Activated T-cell treated with anti-CD3 and anti-CD28 coated beads for 4 hours (primary cell): ENCODE measurements around the gene SULT2B1.
"Not testable (repeated sequence)": the region's sequence is repeated elsewhere in the genome, so short reads cannot be mapped to it uniquely, and the experiment has no call there.

Experiments used
- DNase-seq: peaks from one replicate; pipeline ENCODE4 v3.0.0-alpha.2; 2020

Gene SULT2B1

DNA sequence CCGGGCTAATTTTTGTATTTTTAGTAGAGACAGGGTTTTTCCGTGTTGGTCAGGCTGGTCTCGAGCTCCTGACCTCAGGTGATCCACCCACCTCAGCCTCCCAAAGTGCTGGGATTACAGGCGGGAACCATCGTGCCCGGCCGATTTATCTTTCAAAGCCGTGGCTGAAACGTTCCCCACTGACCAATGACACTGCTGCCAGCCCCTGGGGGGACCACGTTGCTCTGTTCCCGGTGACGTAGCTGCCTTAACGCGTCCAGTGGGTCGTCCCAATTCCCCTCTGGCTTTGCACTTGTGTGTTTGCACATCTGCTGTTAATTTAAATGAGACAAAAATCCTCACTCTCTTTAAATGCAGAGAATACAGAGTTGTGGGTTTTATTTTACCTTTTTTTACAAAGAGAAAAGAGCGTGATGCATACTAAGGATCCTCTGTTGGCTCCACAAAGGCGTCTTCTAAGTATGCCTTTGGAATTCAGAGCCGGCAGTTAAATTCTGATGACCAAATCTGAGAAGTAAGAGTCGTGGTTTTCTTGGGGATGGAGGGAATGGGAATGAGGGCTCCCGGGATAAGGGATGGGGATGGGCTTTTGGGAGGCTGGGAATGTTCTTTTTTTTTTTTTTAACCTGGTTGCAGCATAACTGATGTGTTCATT, 21.8 kb upstream of the SULT2B1 start:
- DNase-seq: no peak

- DNase-seq: no peak
These were observed 21.2 kb upstream of the SULT2B1 start for GRCh38 chr19:48530770-48531169.

- DNase-seq: no peak
These were observed 18.2 kb upstream of the SULT2B1 start for GRCh38 chr19:48533770-48534169.

DNA sequence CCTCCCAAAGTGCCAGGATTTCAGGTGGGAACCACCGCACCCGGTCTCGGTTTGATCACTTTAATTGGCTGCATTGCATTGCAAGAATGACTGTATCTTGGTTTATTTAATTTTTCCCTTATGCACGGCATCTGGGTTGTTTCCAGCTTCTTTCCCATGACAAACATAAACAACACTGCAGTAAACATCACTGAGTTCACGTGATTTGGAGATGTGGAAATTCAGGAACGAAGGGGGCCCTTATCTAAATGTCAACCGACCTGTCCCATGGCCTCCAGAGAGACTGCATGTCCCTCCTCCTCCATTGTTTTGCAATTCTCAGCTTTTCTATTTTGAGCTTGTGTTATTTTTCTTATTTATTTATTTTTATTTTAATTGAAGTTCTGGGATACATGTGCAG, 14.4 kb upstream of the SULT2B1 start:
- no peak for DNase-seq

DNA sequence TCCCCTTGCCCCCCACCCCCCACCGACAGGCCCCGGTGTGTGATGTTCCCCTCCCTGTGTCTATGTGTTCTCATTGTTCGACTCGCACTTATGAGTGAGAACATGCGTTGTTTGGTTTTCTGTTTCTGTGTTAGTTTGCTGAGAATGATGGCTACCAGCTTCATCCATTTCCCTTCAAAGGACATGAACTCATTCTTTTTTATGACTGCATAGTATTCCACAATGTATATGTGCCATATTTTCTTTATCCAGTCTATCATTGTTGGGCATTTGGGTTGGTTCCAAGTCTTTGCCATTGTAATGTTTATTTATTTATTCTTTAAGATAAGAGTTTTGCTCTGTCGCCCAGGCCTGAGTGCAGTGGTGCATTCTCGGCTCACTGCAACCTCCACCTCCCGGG, 13.9 kb upstream of the SULT2B1 start:
- DNase-seq: not testable (repeated sequence)

GRCh38 chr19:48539503-48540096, 12.4 kb upstream of the SULT2B1 start:
- DNase-seq: no peak

GRCh38 chr19:48540110-48540509, 11.9 kb upstream of the SULT2B1 start:
- DNase-seq: no peak

- no peak for DNase-seq
These were observed 10.2 kb upstream of the SULT2B1 start for GRCh38 chr19:48541813-48542212.

DNA sequence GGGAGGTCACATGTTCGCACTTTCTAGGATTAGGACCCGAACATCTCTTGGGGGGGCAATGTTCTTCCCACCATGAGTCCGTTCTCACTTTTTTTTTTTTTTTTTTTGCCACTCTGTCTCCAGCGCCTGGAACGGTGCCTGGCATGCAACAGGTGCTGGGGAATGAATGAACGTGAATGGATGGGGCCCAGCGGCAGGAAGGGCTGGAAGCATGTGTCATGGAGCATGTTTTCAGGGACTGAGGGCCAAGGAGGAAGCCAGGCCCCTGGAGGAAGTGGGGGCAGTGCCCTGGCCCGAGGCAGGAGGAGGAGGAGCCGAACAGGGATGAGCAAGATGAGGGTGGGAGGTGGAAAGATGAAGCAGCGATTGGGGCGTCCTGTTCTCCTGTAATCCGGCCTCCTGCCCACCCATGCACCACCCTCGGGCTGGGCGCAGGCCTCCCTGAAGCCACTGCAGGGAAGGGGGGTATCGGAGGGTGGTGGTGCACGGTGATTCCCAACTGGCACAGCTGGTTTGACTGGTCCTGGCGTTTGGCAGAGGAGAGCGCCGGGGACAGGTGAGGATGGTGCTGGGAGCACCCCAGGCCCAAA, 8.8 kb upstream of the SULT2B1 start:
- DNase-seq: no peak

GRCh38 chr19:48544856-48545750, 6.9 kb upstream of the SULT2B1 start:
- DNase-seq: no peak

GRCh38 chr19:48547722-48548121, 4.2 kb upstream of the SULT2B1 start:
- no peak for DNase-seq

DNA sequence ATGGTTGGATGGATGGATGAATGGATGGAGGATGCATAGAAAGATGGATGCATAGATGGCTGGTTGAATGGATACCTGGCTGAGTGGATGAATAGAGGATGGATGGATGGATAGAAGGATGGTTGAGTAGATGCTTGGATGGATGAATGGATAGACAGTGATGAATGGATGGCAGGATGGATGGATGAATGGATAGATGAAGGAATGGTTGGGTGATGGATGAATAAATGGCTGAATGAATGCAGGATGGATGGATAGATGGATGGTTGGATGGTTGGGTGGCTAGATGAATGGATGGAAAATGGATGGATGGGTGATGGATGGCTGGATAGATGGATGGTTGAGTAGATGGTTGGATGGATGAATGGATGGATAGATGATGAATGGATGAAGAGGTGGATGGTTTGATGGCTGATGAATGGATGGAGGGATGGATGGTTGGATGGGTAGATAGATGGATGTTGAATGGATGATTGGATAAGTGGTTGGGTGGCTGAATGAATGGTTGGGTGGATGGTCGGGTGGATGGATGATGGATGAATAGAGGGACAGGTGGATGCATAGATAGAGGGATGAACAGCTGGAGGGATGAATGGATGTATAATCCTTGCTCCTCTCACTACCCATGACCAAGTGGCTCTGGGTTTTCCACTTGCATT, 3.6 kb upstream of the SULT2B1 start:
- no peak for DNase-seq

- DNase-seq: no peak
These were observed 2.6 kb upstream of the SULT2B1 start for GRCh38 chr19:48549380-48549779.

GRCh38 chr19:48552406-48553322, 692 bp downstream of the SULT2B1 start:
- DNase-seq: no peak

GRCh38 chr19:48553676-48554384, 1.9 kb downstream of the SULT2B1 start:
- DNase-seq: no peak

DNA sequence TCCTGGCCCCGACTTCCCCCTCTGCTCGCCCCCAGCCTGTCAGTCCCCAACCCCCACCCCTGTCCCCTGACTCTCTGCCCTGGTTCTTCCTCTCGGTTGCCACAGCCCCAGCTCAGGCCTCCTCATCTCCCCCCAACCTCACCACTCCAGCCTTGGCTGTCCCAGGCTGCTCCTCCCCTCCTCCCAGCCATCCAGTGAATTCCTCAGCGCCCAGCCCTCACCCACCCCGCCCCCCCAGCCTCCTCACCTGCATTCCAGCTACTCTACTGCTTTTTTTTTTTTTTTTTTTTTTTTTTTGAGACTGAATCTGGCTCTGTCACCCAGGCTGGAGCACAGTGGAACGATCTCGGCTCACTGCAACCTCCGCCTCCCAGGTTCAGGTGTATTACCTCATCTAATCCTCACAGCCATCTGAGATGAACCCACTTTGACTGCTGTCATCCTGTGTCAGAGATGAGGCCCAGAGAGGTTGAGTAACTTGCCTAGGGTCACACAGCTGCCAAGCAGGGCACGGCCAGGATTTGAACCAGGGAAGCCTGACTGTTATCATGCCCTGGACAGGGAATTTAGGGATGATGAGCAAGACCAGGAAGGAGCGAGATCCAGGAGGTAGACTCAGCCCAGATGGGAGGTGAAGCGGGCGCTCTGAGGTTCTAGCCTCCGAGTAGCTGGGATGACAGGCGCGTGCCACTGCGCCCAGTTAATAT, 2.6 kb downstream of the SULT2B1 start:
- no peak for DNase-seq

- no peak for DNase-seq
These were observed 4.2 kb downstream of the SULT2B1 start for GRCh38 chr19:48556163-48556562.

DNA sequence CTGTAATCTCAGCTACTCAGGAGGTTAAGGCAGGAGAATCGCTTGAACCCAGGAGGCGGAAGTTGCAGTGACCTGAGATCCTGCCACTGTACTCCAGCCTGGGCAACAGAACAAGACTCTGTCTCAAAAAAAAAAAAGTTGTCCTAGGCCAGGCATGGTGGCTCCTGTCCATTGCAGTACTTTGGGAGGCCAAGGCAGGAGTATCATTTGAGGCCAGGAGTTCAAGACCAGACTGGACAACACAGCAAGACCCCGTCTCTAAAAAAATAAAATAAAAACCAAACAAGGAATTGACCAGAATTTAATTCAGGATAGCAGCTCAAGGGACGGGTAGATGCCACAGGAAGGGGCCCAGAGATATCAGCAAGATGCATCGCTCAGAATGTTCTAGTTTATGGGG, 4.9 kb downstream of the SULT2B1 start:
- no peak for DNase-seq

- no peak for DNase-seq
These were observed 6.2 kb downstream of the SULT2B1 start for GRCh38 chr19:48558018-48558684.

DNA sequence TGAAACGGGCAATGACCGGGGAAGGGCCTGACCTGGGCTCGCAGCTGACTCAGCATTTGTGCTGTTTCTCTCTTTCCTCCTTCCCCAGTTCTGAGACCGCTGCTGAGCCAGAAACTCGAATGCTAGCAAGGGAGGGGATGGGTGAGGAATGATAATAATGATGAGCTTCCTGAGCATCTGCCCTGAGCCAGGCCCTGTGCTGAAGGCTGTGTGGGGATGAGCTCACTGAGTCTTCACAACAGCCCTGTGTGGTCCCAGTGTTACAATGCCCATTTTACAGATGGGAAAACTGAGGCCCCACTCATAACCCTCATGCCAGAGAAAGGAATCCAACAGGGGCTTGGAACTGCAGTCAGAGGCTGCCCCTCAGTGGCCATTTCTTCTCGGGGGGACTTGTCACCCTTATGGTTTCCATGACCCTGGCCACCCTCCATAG, 8.1 kb downstream of the SULT2B1 start:
- no peak for DNase-seq
